Activated T-cell treated with anti-CD3 and anti-CD28 coated beads, Interleukin-2, amount 50 U/mL, for 72 hours (primary cell): ENCODE measurements around the gene RBM20. TPM values are rescaled to one million over a fixed set of nuclear protein-coding genes. Genes with fewer than 3 reads are reported as not detected.
"Not testable (repeated sequence)": the region's sequence is repeated elsewhere in the genome, so short reads cannot be mapped to it uniquely, and the experiment has no call there.

ENCODE experiments used
- ATAC-seq, 2 donors: fragments of 150-1000 bp; cut with Tn5 transposase; replicated peaks in 1 of 2; 2 replicates each; pipeline ENCODE4 v1.10.0; 2021; ENCODE audit warnings: moderate library complexity in 2 of 2, mild to moderate bottlenecking in 1 of 2
- DNase-seq, 2 donors: peaks; one replicate each; pipeline ENCODE4 v3.0.0; 2021 to 2022; ENCODE audit warnings: mixed read lengths in 1 of 2
- H3K27ac Mint-ChIP-seq: one replicate; pipeline ENCODE4 v1.8.0; 2022; ENCODE audit warnings: mild to moderate bottlenecking, moderate library complexity, mixed read lengths
- H3K27me3 Mint-ChIP-seq: one replicate; pipeline ENCODE4 v1.8.0; 2022; ENCODE audit warnings: low read depth, mixed read lengths
- H3K36me3 Mint-ChIP-seq, 2 donors: one replicate each; pipeline ENCODE4 v1.8.0; 2022; ENCODE audit warnings: mixed read lengths in 2 of 2, mild to moderate bottlenecking in 1 of 2; ENCODE audit not compliant: insufficient read depth in 2 of 2
- H3K4me1 Mint-ChIP-seq: one replicate; pipeline ENCODE4 v1.8.0; 2022; ENCODE audit warnings: low read depth, mixed read lengths
- H3K4me3 Mint-ChIP-seq, 2 donors: one replicate each; pipeline ENCODE4 v1.8.0; 2022; ENCODE audit warnings: mild to moderate bottlenecking in 2 of 2, mixed read lengths in 2 of 2, moderate library complexity in 2 of 2
- H3K9me3 Mint-ChIP-seq, 2 donors: one replicate each; pipeline ENCODE4 v1.8.0; 2022; ENCODE audit warnings: mixed read lengths in 2 of 2
- total RNA-seq, 2 donors: library from RNA; stranded (reverse); gene quantifications; one replicate each; pipeline ENCODE4 v1.2.3, GENCODE V29; 2022

RBM20 gene
- total RNA-seq, 2 donors from 2014 or later: 0.37 to 0.72 TPM

DNA sequence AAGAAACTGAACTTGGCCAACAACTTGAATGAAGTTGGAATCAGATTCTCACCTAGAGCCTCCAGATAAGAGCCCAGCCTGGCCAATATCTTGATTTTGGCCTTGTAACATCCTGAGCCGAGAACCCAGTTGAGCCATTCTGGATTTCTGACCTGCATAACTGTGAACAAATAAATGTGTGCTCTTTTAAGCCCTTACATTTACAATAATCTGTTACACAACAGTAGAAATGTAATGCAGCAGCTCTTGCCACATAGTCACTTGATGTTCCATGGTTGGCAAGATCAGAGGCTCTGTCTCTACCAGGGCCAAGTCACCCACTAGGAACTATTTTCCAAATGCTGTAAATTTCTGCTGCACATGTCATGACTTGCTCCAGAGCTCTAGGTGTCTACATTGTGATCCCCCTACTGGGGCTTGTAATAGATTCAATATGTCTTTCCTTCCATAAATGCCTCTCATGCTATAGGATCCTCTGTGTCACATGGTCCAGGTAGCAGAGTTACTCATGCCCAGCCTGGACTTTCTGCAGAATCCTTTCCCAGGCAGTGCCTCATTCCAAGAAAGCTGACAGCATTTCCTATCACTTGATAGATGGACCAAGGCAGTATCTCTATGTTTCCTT lies 11.4 kb upstream of the RBM20 start:
- H3K27me3 Mint-ChIP-seq: peaks cover 5% of the 10 kb centered on the region
- no peaks in the 10 kb centered on the region for H3K9me3 Mint-ChIP-seq
- H3K4me1 Mint-ChIP-seq: no peaks in the 10 kb centered on the region
- DNase-seq (no peak), ATAC-seq (no peak)
- no peak overlapping the region for H3K27ac Mint-ChIP-seq
- no peaks in the 10 kb centered on the region for H3K36me3 Mint-ChIP-seq
- no peak overlapping the region for H3K4me3 Mint-ChIP-seq

DNA sequence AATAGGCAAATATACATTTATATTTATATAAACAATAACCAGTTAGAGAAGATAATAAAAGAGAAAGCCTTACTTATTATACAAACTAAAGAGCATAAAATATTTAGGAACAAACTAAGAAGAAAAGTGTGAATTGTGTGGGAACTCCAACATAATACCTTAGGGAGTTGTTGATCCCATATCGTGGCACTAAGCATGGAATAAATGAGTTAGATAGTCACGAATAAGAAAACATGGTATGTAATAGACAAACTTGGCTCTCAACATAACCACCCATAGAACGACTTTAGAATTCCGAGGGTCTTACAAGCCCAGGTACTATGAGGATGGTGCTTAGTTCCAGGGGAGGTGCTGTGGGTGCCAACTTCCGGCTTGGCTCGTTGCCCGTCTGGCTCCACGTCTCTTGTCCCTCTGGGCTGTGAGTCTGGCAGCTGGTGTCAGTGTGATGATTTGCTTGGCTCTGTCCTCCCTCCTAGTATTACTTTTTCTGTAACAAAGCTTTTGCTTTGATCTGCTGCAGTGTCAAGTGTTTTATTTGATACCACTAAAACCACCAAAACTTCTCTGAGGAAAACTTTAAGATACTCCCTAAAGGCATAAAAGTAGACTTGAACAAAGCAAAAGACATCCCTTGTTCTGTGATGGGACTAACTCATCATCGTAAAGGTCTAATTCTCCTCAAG lies 9.5 kb upstream of the RBM20 start:
- H3K4me3 Mint-ChIP-seq: no peak overlapping the region
- H3K36me3 Mint-ChIP-seq: no peaks in the 10 kb centered on the region
- peaks cover 5% of the 10 kb centered on the region for H3K27me3 Mint-ChIP-seq
- no peaks in the 10 kb centered on the region for H3K4me1 Mint-ChIP-seq
- H3K27ac Mint-ChIP-seq: no peak overlapping the region
- no peaks in the 10 kb centered on the region for H3K9me3 Mint-ChIP-seq
- DNase-seq (no peak), ATAC-seq (no peak)

DNA sequence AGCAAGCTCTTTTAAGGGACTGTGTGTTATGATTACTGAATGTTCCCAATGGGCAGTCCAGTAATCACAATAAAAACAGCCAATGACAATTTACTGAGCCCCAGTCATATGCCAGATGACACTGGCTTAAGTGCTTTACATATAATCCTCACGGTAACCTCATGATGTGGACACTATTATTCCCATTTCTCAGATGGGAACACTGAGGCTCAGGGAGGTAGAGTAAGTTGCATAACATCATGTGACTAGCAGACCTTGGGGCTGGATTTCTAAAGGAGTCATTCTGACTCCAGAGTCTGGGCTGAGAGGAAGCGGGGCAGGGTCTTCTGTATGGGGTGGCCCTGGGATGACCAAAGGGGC lies 7.6 kb upstream of the RBM20 start:
- DNase-seq: no peak
- Mint-ChIP-seq H3K36me3 (no peaks in the 10 kb centered on the region), H3K27me3 (peaks cover 11% of the 10 kb centered on the region), H3K4me3 (no peak overlapping the region), H3K4me1 (peaks cover 8% of the 10 kb centered on the region), H3K9me3 (no peaks in the 10 kb centered on the region), H3K27ac (no peak overlapping the region)
- no peak for ATAC-seq

DNA sequence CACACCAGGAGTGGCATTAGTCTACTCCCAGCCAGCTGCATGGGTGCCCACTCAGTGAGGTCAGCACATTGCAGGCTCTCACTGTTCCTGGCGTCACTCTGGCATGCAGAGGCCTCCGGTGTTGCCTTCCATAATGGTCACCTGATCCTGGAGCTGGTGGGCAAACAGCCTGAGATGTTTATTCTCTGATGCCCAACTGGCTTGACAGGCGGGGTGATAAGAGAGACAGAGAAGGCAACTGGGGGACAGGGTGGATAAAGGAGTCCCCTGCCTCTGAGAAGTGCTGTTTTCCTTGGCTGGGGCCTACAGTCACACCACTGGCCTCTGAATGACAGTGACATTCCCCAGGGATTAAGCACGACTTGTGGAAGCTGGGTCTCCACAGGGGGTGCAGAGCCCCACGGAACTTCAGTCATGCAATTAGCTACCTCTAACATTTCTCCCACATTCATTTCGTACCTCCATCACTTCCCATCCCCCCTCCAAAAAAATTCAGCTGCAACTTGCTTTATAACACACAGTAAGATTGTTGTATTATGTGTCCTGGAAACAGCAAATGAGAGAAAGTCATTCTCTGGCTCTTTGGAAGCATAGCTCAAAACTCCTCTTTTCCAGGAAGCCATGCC lies 7.1 kb upstream of the RBM20 start:
- H3K27ac Mint-ChIP-seq: no peak overlapping the region

DNA sequence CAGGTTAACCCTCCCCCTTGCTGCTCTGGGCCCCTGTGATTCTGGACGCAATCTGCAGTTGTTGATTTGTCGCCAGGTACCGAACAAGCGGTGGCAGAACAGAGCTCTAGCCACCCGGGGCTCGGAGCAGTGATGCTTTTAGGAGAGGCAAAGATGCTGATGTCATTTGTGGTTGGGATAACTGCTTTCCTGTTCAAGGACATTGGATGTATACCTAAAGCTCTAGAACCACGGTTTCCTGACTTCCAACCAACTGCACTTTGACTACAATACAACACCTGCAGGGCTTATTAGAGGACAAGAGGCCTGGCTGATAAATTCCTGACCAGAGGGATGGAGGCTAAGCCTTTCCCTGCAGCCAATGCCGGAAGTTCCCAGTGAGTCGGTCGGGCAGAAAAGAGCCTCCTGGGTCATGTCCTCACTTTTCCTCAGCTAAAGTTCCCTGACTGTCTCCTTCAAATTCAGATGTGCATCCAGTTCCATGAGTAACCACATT lies 6.5 kb upstream of the RBM20 start:
- Mint-ChIP-seq H3K4me1 (peaks cover 19% of the 10 kb centered on the region), H3K27me3 (peaks cover 22% of the 10 kb centered on the region), H3K27ac (no peak overlapping the region), H3K4me3 (no peak overlapping the region), H3K36me3 (no peaks in the 10 kb centered on the region), H3K9me3 (no peaks in the 10 kb centered on the region)
- DNase-seq: no peak
- ATAC-seq: no peak

More for the DNA sequence above, 7.1 kb upstream of the RBM20 start:
- no peaks in the 10 kb centered on the region for H3K36me3 Mint-ChIP-seq
- H3K27me3 Mint-ChIP-seq: peaks cover 16% of the 10 kb centered on the region
- H3K9me3 Mint-ChIP-seq: no peaks in the 10 kb centered on the region
- no peak for DNase-seq
- no peak for ATAC-seq
- H3K4me1 Mint-ChIP-seq: peaks cover 13% of the 10 kb centered on the region
- no peak overlapping the region for H3K4me3 Mint-ChIP-seq

DNA sequence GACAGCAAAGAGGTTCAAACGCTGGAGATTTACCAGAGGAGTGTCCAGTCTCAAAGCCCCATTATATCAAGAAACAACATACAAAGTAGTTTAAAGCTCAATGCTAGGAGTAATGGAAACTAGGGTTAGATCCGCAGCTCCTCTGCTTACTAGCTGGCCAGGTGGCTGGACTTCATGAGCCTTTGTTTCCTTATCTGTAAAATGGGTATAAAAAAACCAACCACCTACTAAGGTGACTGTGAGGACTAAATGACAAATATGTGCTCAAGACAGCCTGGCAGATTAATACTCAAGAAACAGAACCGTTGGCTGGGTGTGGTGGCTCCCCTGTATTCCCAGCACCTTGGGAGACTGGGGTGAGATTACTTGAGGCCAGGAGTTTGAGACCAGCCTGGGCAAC lies 5.8 kb upstream of the RBM20 start:
- no peak overlapping the region for H3K4me3 Mint-ChIP-seq
- H3K27me3 Mint-ChIP-seq: peaks cover 29% of the 10 kb centered on the region
- H3K4me1 Mint-ChIP-seq: peaks cover 26% of the 10 kb centered on the region
- H3K27ac Mint-ChIP-seq: no peak overlapping the region
- no peak for ATAC-seq
- H3K36me3 Mint-ChIP-seq: peaks cover 2% of the 10 kb centered on the region in 2 donors
- no peaks in the 10 kb centered on the region for H3K9me3 Mint-ChIP-seq
- DNase-seq: no peak

DNA sequence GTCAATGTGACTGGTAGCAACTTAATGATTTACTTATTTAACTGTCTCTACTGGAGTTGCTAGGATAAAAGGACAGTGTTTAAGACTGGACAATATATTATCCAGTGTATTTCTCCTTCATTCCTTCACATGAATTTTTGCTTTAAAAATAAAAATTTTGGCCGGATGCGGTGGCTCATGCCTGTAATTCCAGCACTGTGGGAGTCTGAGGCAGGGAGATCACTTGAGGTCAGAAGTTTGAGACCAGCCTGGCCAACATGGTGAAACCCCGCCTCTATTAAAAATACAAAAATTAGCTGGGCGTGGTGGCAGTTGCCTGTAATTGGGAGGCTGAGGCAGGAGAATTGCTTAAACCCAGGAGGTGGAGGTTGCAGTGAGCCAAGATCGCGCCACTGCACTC lies 5.1 kb upstream of the RBM20 start:
- DNase-seq, ATAC-seq, H3K27ac Mint-ChIP-seq, H3K4me3 Mint-ChIP-seq, H3K9me3 Mint-ChIP-seq, H3K36me3 Mint-ChIP-seq: not testable (repeated sequence)
- Mint-ChIP-seq H3K27me3 (peaks cover 31% of the 10 kb centered on the region), H3K4me1 (peaks cover 27% of the 10 kb centered on the region)

DNA sequence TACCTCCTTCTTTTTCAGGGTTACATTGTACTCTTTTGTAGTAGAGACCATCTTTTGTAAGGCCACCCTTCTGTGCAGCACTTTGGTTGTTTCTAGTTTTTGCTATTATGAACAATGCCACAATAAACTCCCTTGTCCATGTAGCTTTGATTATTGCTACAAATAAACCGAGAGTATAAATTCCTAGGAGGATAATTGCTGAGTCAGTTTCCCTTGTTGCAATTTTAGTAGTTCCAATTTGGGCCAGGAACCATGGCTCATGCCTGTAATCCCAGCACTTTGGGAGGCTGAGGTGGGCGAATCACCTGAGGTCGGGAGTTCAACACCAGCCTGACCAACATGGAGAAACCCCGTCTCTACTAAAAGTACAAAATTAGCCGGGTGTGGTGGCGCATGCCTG lies 4.3 kb upstream of the RBM20 start:
- Mint-ChIP-seq H3K4me1 (peaks cover 30% of the 10 kb centered on the region), H3K27me3 (peaks cover 35% of the 10 kb centered on the region)
- H3K9me3 Mint-ChIP-seq, H3K27ac Mint-ChIP-seq, ATAC-seq, H3K4me3 Mint-ChIP-seq, DNase-seq, H3K36me3 Mint-ChIP-seq: not testable (repeated sequence)

DNA sequence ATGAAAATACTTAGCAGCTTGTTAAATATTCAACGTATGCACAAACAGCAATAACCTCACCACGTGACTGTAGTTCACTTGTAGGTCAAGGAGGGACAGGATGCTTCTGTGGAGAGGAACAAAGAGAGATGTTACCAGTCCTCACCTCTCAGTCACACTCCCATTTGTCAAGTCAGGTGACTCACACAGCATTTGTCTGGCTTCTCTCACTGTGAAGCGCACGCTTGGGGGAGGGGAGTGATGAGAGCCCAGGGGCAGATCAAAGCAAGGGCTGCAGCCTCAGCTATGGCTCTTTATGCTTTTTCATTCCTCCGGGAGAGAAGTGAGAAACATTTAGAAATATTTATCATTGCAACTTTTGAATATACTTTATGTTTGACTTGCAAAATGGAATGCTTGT lies 2.9 kb upstream of the RBM20 start:
- Mint-ChIP-seq H3K27me3 (peaks cover 47% of the 10 kb centered on the region), H3K27ac (no peak overlapping the region), H3K36me3 (peaks cover 2 to 3% of the 10 kb centered on the region in 2 donors), H3K4me3 (peak overlapping the region; percentile 25 to 53), H3K9me3 (no peaks in the 10 kb centered on the region), H3K4me1 (peaks cover 32% of the 10 kb centered on the region)
- ATAC-seq: peak; percentile 77 to 79
- peak; percentile 56 to 64 for DNase-seq

DNA sequence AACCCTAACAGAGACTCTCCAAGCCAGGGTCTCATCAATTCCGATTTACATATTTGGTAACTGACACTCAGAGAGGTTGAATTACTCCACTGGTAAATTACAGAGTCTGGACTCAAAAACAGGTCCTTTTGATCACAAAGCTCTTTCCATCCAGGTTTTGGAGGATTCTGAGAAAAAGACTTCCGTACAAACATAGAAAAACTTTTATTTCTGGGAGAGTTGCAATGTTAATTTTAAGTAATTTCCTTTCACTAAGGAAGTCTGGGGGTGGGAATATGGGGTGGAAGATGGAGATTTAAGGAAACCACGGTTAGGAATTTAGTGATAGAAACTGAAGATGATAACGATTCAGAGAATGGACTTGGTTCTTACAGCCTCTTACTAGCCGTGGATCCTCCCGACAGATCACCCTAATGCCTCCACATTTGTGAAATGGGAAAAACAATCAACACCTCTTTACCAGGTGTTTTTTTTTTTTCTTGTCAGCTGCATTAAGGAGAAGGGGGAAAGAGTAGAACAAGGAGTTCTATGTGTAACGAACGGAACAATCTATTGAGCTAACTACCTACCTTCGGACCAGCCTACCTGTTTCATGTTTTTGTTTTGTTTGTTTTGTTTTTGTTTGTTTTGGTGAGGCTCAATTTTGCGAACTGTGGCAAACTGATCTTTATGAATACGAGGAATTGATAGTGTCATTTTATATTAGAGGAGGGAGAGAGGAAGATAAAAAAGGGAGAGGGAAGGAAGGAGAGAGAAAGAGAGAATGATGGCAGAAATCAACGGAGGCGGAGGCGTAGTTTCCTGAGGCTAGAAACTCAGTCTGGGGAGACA lies 1.7 kb upstream of the RBM20 start:
- H3K9me3 Mint-ChIP-seq: no peaks in the 10 kb centered on the region
- H3K36me3 Mint-ChIP-seq: peaks cover 2 to 3% of the 10 kb centered on the region in 2 donors
- ATAC-seq: no peak
- H3K27me3 Mint-ChIP-seq: peaks cover 52% of the 10 kb centered on the region
- H3K4me3 Mint-ChIP-seq: peak overlapping the region; percentile 75 to 78
- H3K4me1 Mint-ChIP-seq: peaks cover 32% of the 10 kb centered on the region
- no peak for DNase-seq
- no peak overlapping the region for H3K27ac Mint-ChIP-seq

DNA sequence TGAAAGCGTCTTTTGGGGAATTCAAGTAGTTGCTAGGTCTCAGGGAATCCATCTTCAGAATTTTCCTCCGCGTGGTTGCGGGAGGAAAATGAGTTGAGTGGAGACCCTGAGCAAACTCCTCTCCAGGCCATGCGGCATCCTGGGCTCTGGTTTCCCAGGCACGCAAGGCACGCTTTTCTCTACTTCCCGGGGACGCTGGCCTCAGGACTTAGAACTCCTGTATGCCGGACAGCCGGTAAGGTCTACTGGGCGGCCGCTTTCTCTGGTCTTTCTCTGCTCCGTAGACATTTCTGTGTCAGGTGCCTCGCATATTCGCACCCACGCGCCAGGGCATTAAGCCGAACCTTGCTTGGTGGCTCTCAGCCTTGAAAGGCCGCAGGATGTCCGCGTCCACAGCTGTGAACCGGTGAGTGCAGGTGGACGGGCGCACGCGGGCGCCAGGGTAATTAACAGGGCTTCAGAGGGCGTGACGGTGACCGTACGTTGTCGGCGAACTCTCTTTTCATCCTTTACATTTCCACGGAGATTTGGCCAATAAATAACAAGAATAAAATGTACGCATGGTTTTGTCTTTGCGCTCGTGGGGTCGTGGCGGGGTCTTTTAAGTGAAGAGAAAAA lies 992 bp upstream of the RBM20 start:
- H3K27me3 Mint-ChIP-seq: peaks cover 55% of the 10 kb centered on the region
- no peaks in the 10 kb centered on the region for H3K9me3 Mint-ChIP-seq
- peaks cover 2 to 3% of the 10 kb centered on the region in 2 donors for H3K36me3 Mint-ChIP-seq
- H3K4me3 Mint-ChIP-seq: peak overlapping the region; percentile 75 to 78
- peaks cover 32% of the 10 kb centered on the region for H3K4me1 Mint-ChIP-seq
- peak in 1 of 2 donors; percentile 5 for DNase-seq
- no peak overlapping the region for H3K27ac Mint-ChIP-seq
- ATAC-seq: peak in 1 of 2 donors; percentile 31

DNA sequence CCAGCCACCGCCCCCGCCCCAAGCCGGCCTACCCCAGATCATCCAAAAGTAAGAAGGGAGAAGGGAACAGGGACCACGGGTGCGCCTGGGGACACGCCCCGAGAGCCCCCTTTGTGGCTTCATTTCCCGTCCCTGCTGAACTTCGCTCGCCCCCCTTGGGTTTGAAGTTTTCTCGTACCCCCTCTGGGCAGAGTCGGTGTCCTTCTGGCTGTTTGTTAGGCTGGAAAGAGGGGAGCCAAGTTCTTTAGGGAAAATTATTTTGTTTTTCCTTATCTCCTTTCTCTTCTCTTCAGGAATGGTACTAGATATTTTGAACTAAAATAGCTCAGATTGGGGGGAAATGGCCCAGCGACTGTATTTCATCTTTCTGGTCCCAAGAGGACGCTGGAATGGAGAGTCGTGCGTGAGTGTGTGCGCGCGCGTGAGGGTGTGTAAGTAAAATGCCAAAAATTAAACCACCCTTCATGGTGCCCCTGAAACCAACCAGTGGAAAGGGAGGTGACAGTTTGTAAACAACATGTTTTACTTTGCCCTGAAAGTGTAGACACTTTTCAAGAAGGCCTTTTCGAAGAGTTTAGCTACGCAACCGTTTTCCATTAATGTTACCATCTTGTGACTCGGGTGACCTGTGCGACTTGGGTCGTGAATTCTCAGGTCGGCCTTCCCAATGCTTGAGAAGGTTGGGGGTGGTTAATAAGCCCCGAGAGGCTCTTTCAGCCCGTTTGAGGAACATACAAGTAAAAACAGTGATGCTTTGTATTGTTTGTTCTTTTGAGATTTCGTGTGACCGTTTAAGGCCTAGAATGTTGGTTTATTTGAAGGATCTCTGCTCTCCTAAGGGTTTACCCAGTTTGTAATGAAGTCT lies 694 bp downstream of the RBM20 start:
- peaks cover 72% of the 10 kb centered on the region for H3K27me3 Mint-ChIP-seq
- DNase-seq (no peak), ATAC-seq (no peak)
- no peak overlapping the region for H3K27ac Mint-ChIP-seq
- peak overlapping the region; percentile 64 to 75 for H3K4me3 Mint-ChIP-seq
- H3K9me3 Mint-ChIP-seq: no peaks in the 10 kb centered on the region
- H3K36me3 Mint-ChIP-seq: peaks cover 2 to 3% of the 10 kb centered on the region in 2 donors
- H3K4me1 Mint-ChIP-seq: peaks cover 32% of the 10 kb centered on the region
